HG03103 (cell line): Measurements from ENCODE around the gene MED13.
"Not testable (repeated sequence)": the region's sequence is repeated elsewhere in the genome, so short reads cannot be mapped to it uniquely, and the experiment has no call there.

Experiments
- ATAC-seq: cut with Tn5 transposase; IDR thresholded peaks from one replicate; pipeline ENCODE4 v1.9.1; 2021; ENCODE audit warnings: low read depth; ENCODE audit not compliant: unreplicated experiment

Gene MED13

GRCh38 chr17:61927208-61928100, 137.6 kb downstream of the MED13 start, which contains the start of gene INTS2:
Gene INTS2 (minus strand): TSS chr17:61927982. CDS start chr17:61926644, 1,338 bp downstream.
- ATAC-seq: peak; percentile 80

GRCh38 chr17:61926826-61927207, 138.3 kb downstream of the MED13 start:
- no peak for ATAC-seq

- ATAC-seq: not testable (repeated sequence)
Measured at GRCh38 chr17:61915162-61915561, 149.9 kb downstream of the MED13 start.

GRCh38 chr17:61908292-61909037, 156.6 kb downstream of the MED13 start:
- ATAC-seq: no peak

GRCh38 chr17:61907361-61907760, 157.7 kb downstream of the MED13 start:
- no peak for ATAC-seq

- ATAC-seq: no peak
Measured at GRCh38 chr17:61904094-61904710, 160.9 kb downstream of the MED13 start.

GRCh38 chr17:61903251-61903650, 161.8 kb downstream of the MED13 start:
- ATAC-seq: no peak

GRCh38 chr17:61897548-61898180, 167.4 kb downstream of the MED13 start:
- no peak for ATAC-seq

GRCh38 chr17:61895391-61895790, 169.7 kb downstream of the MED13 start:
- no peak for ATAC-seq

- not testable (repeated sequence) for ATAC-seq
Measured at GRCh38 chr17:61894310-61894709, 170.8 kb downstream of the MED13 start.
